ENCODE data around the gene PLN. TPM values are rescaled to one million over a fixed set of nuclear protein-coding genes. Genes with fewer than 3 reads are reported as not detected.

Gene PLN
- total and polyA plus RNA-seq, 12 donors, result 0.33 to 11.2 (median 6.0) TPM

GRCh38 chr6:118501765-118502164, 46.3 kb upstream of the PLN start:
- Histone ChIP-seq H3K27ac (no peak overlapping the region), H3K4me3 (no peak overlapping the region), H3K27me3 (no peaks in the 10 kb centered on the region), H3K9me3 (replicated peaks in 1 of 3) (peaks cover 0 to 6% (median 0%) of the 10 kb centered on the region in 3 donors), H3K36me3 (replicated peaks in 1 of 2) (no peaks in the 10 kb centered on the region), H3K4me1 (replicated peaks in 1 of 2) (no peaks in the 10 kb centered on the region)
- TF ChIP-seq CTCF (IDR thresholded peaks at IDR 0.05) (no peak), POLR2A (IDR thresholded peaks at IDR 0.05) (no peak)
- intact Hi-C loops (cut with DNase I), result loop anchor here in 1 of 2 donors (10.0 kb wide), 1 partner anchor 217 kb away; no protein-coding TSS in a partner anchor
- WGBS, 4 donors, result 89 to 100% (median 92%) methylated on average over 1 of the region's 1 CpG
- DNase-seq, result no peak

GRCh38 chr6:118502169-118502568, 45.9 kb upstream of the PLN start:
- DNase-seq, result no peak
- 47 to 95% (median 72%) methylated on average over 2 of the region's 2 CpGs for WGBS, 4 donors
- no peak overlapping the region for H3K27ac ChIP-seq
- no peaks in the 10 kb centered on the region for H3K36me3 ChIP-seq (replicated peaks in 1 of 2)
- no peaks in the 10 kb centered on the region for H3K4me1 ChIP-seq (replicated peaks in 1 of 2)
- H3K27me3 ChIP-seq, result no peaks in the 10 kb centered on the region
- TF ChIP-seq CTCF (IDR thresholded peaks at IDR 0.05), result no peak
- no peak for TF ChIP-seq POLR2A (IDR thresholded peaks at IDR 0.05)
- no peak overlapping the region for H3K4me3 ChIP-seq
- intact Hi-C loops (cut with DNase I), result loop anchor here in 1 of 2 donors (10.0 kb wide), 1 partner anchor 217 kb away; no protein-coding TSS in a partner anchor
- peaks cover 0 to 6% (median 0%) of the 10 kb centered on the region in 3 donors for H3K9me3 ChIP-seq (replicated peaks in 1 of 3)

- WGBS, 4 donors, result 94 to 99% (median 97%) methylated on average over 2 of the region's 2 CpGs
Observed at GRCh38 chr6:118504611-118505010, 43.5 kb upstream of the PLN start.

GRCh38 chr6:118505656-118506055, 42.4 kb upstream of the PLN start:
- H3K27ac ChIP-seq, result no peak overlapping the region
- WGBS, 4 donors, result 83 to 88% (median 88%) methylated on average over 2 of the region's 2 CpGs
- H3K9me3 ChIP-seq (replicated peaks in 1 of 3), result peaks cover 0 to 6% (median 0%) of the 10 kb centered on the region in 3 donors
- no peaks in the 10 kb centered on the region for H3K27me3 ChIP-seq
- TF ChIP-seq CTCF (IDR thresholded peaks at IDR 0.05) (no peak), POLR2A (IDR thresholded peaks at IDR 0.05) (no peak)
- intact Hi-C loops (cut with DNase I), result loop anchor here (5.0 to 10.0 kb wide), 2 partner anchors 221 to 223 kb away; no protein-coding TSS in a partner anchor
- DNase-seq, result no peak
- peaks cover 0 to 5% of the 10 kb centered on the region in 2 donors for H3K4me1 ChIP-seq (replicated peaks in 1 of 2)
- H3K36me3 ChIP-seq (replicated peaks in 1 of 2), result no peaks in the 10 kb centered on the region
- H3K4me3 ChIP-seq, result no peak overlapping the region

More at GRCh38 chr6:118504611-118505010, 43.5 kb upstream of the PLN start:
- no peak overlapping the region for H3K4me3 ChIP-seq
- peaks cover 0 to 5% of the 10 kb centered on the region in 2 donors for H3K4me1 ChIP-seq (replicated peaks in 1 of 2)
- no peaks in the 10 kb centered on the region for H3K27me3 ChIP-seq
- peaks cover 0 to 6% (median 0%) of the 10 kb centered on the region in 3 donors for H3K9me3 ChIP-seq (replicated peaks in 1 of 3)
- no peak overlapping the region for H3K27ac ChIP-seq
- intact Hi-C loops (cut with DNase I), result loop anchor here (5.0 to 10.0 kb wide), 2 partner anchors 220 to 222 kb away; no protein-coding TSS in a partner anchor
- no peak for DNase-seq
- TF ChIP-seq POLR2A (IDR thresholded peaks at IDR 0.05) (no peak), CTCF (IDR thresholded peaks at IDR 0.05) (no peak)
- H3K36me3 ChIP-seq (replicated peaks in 1 of 2), result no peaks in the 10 kb centered on the region
